BJ (cell line): Measurements from ENCODE around the gene SARDH. TPM values are rescaled to one million over a fixed set of nuclear protein-coding genes. Genes with fewer than 3 reads are reported as not detected.

Source experiments
- CTCF ChIA-PET: fragments of 350-600 bp; formaldehyde crosslinking; extraction: SDS; loops from one replicate; lab custom pipeline; 2021; ENCODE audit warnings: antibody characterized with exemption, inconsistent platforms; lab: Yijun Ruan, JAX
- POLR2A ChIA-PET: fragments of 300-600 bp; sonication (Branson Sonifier 250); formaldehyde crosslinking; extraction: SDS; loops from one replicate; lab custom pipeline; 2021; ENCODE audit warnings: antibody characterized with exemption; lab: Charles Lee
- DNase-seq: peaks from one replicate; pipeline ENCODE4 v3.0.0-alpha.2; 2011; ENCODE audit warnings: low read depth
- H3K27me3 ChIP-seq: 2 replicates; pipeline ENCODE4 v1.6.0; 2011; ENCODE audit warnings: low read length; ENCODE audit not compliant: control insufficient read depth, insufficient read depth
- H3K36me3 ChIP-seq: 2 replicates; pipeline ENCODE4 v1.5.1; 2011; ENCODE audit warnings: low read length; ENCODE audit not compliant: control insufficient read depth, insufficient read depth
- H3K4me3 ChIP-seq: 2 replicates; pipeline ENCODE4 v1.5.1; 2011; ENCODE audit warnings: low read depth, mild to moderate bottlenecking, control low read depth, low read length
- CTCF ChIP-seq: IDR thresholded peaks from 2 replicates; pipeline ENCODE4 v1.5.1; 2011; ENCODE audit warnings: low read depth, mild to moderate bottlenecking, control low read depth, inconsistent platforms, low read length, moderate library complexity; ENCODE audit not compliant: insufficient read depth
- polyA plus RNA-seq: library from polyadenylated mRNA; depleted of rRNA; stranded (reverse); fragments of >200 nt; gene quantifications from 2 replicates; pipeline ENCODE4 v1.2.3, GENCODE V29; 2011

The SARDH gene
- polyA plus RNA-seq, 1 experiment: 0.53 TPM

GRCh38 chr9:133693116-133693515, 45.0 kb downstream of the SARDH start:
- H3K4me3 ChIP-seq: no peak overlapping the region
- TF ChIP-seq CTCF: no peak
- H3K27me3 ChIP-seq: peaks cover 4% of the 10 kb centered on the region; the same call in 1 of the 2 replicates
- no peaks in the 10 kb centered on the region for H3K36me3 ChIP-seq
- DNase-seq: no peak
- ChIA-PET CTCF (interaction anchor here (0.7 kb wide), 1 partner anchor 302 kb away, joined by 3 read pairs; no protein-coding TSS in a partner anchor), POLR2A (no interaction called here)

- POLR2A ChIA-PET: no interaction called here
- Histone ChIP-seq H3K4me3 (no peak overlapping the region), H3K27me3 (peaks cover 4% of the 10 kb centered on the region; the same call in 1 of the 2 replicates), H3K36me3 (no peaks in the 10 kb centered on the region)
- CTCF ChIA-PET: interaction anchor here (0.7 to 0.9 kb wide), 2 partner anchors 13 to 302 kb away, joined by 3 read pairs; no protein-coding TSS in a partner anchor
- TF ChIP-seq CTCF: no peak
- DNase-seq: no peak
Observed at GRCh38 chr9:133692364-133692985, 45.7 kb downstream of the SARDH start.

- TF ChIP-seq CTCF: no peak
- ChIA-PET POLR2A (no interaction called here), CTCF (interaction anchor here (0.9 to 1.2 kb wide), 2 partner anchors 12 to 24 kb away, joined by 3 read pairs; no protein-coding TSS in a partner anchor)
- no peak overlapping the region for H3K4me3 ChIP-seq
- no peak for DNase-seq
- H3K27me3 ChIP-seq: peaks cover 4% of the 10 kb centered on the region; the same call in 1 of the 2 replicates
- no peaks in the 10 kb centered on the region for H3K36me3 ChIP-seq
Observed at GRCh38 chr9:133691626-133692363, 46.4 kb downstream of the SARDH start.

GRCh38 chr9:133691191-133691590, 47.0 kb downstream of the SARDH start:
- ChIA-PET POLR2A (no interaction called here), CTCF (interaction anchor here (0.9 to 1.2 kb wide), 2 partner anchors 11 to 25 kb away, joined by 3 read pairs; no protein-coding TSS in a partner anchor)
- TF ChIP-seq CTCF: no peak
- H3K36me3 ChIP-seq: no peaks in the 10 kb centered on the region
- DNase-seq: no peak
- H3K4me3 ChIP-seq: no peak overlapping the region
- peaks cover 4% of the 10 kb centered on the region; the same call in 1 of the 2 replicates for H3K27me3 ChIP-seq

GRCh38 chr9:133690081-133690561, 48.0 kb downstream of the SARDH start:
- Histone ChIP-seq H3K27me3 (peaks cover 2% of the 10 kb centered on the region; the same call in 1 of the 2 replicates), H3K36me3 (no peaks in the 10 kb centered on the region), H3K4me3 (no peak overlapping the region)
- TF ChIP-seq CTCF: no peak
- POLR2A ChIA-PET: no interaction called here
- CTCF ChIA-PET: no interaction called here
- no peak for DNase-seq
